OCI-LY1 (cell line): Measurements from ENCODE around the gene MAP2.

Experiments
- EZH2 ChIP-seq: fragments of 200-600 bp; sonication (generic), shearing (Covaris generic); IDR thresholded peaks from 2 replicates; pipeline ENCODE4 v1.8.0; 2017; ENCODE audit warnings: borderline replicate concordance, mixed run types, mild to moderate bottlenecking, antibody characterized with exemption, low read length, moderate library complexity, mixed read lengths
- TF ChIP-seq, protein P1 (sequence below): fragments of 200-600 bp; sonication (generic), shearing (Covaris generic); IDR thresholded peaks from 2 replicates; pipeline ENCODE4 v1.5.1; 2017; ENCODE audit warnings: mild to moderate bottlenecking, antibody characterized with exemption, low read length, moderate library complexity, mixed read lengths

DNA sequence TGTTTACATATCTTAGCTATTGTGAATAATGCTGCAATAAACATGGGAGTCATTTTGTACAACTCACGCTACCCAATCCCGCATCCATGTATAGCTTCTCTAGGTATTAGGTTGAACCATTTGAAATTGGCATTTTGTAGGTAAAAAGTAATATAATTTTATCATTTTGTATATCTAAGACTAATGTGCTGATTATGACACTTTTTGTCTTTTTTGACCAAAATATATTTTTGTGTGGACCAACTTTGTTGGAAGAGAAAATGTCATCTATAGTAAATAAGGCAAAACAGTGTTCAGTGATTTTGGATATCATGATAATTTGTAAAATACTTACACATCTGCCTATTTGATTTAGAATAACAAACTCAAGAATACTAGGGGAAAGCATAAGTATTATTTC is 150.7 kb downstream of the MAP2 start:
- TF ChIP-seq, protein P1, sequence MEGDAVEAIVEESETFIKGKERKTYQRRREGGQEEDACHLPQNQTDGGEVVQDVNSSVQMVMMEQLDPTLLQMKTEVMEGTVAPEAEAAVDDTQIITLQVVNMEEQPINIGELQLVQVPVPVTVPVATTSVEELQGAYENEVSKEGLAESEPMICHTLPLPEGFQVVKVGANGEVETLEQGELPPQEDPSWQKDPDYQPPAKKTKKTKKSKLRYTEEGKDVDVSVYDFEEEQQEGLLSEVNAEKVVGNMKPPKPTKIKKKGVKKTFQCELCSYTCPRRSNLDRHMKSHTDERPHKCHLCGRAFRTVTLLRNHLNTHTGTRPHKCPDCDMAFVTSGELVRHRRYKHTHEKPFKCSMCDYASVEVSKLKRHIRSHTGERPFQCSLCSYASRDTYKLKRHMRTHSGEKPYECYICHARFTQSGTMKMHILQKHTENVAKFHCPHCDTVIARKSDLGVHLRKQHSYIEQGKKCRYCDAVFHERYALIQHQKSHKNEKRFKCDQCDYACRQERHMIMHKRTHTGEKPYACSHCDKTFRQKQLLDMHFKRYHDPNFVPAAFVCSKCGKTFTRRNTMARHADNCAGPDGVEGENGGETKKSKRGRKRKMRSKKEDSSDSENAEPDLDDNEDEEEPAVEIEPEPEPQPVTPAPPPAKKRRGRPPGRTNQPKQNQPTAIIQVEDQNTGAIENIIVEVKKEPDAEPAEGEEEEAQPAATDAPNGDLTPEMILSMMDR, result no peak
- no peak for TF ChIP-seq EZH2
